Cardiac fibroblast (primary cell): ENCODE measurements around the gene KRT4.

Source experiments
- DNase-seq, 2 donors: peaks; one replicate each; pipeline versions ENCODE4 v3.0.0 to v3.0.0-alpha.2; 2010; ENCODE audit warnings: low read depth in 2 of 2
- H3K4me3 ChIP-seq, 2 donors: replicated peaks in 1 of 2; 1 replicate in 1 of 2; 2 replicates in 1 of 2; pipeline ENCODE4 v1.5.1; 2011; ENCODE audit warnings: low read depth in 2 of 2, low read length in 2 of 2, mild to moderate bottlenecking in 2 of 2, moderate library complexity in 1 of 2
- CTCF ChIP-seq: IDR thresholded peaks from one replicate; pipeline ENCODE4 v1.5.1; 2011; ENCODE audit warnings: low read depth, mild to moderate bottlenecking, low read length, inconsistent platforms

The KRT4 gene

GRCh38 chr12:52832451-52832850, 18.5 kb upstream of the KRT4 start:
- no peak for TF ChIP-seq CTCF
- H3K4me3 ChIP-seq = no peak overlapping the region
- DNase-seq = no peak

- no peak for DNase-seq
- H3K4me3 ChIP-seq = no peak overlapping the region
- no peak for TF ChIP-seq CTCF
Observed at GRCh38 chr12:52831251-52831650, 17.3 kb upstream of the KRT4 start.

GRCh38 chr12:52829986-52830770, 16.3 kb upstream of the KRT4 start:
- H3K4me3 ChIP-seq = no peak overlapping the region
- DNase-seq = no peak
- no peak for TF ChIP-seq CTCF

DNA sequence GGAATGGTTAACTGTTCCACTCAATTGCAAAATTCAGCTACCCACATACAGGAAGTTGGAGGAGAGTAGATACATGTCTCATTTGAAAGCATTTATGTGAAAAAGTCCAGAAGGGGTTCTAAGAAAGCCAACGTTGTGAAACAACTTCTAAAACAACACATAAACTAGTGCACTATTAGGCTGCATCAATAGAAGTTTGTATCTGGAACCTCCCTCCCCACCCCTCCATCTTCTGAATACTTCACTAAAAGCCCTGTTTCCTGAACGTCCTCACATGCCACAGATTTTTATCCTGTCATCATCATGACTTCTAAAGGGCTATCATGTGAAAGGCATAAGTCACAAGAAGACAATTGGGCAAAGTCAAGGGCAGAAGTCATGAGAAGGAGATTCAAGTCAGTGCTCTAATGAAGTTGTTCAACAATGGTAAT, 14.7 kb upstream of the KRT4 start:
- no peak for TF ChIP-seq CTCF
- H3K4me3 ChIP-seq = no peak overlapping the region
- DNase-seq = peak; percentile 10 to 51

- no peak for DNase-seq
- TF ChIP-seq CTCF = no peak
- H3K4me3 ChIP-seq = no peak overlapping the region
Observed at GRCh38 chr12:52828156-52828555, 14.2 kb upstream of the KRT4 start.

GRCh38 chr12:52827499-52828090, 13.7 kb upstream of the KRT4 start:
- H3K4me3 ChIP-seq = no peak overlapping the region
- TF ChIP-seq CTCF = no peak
- DNase-seq = no peak
